Caki2 (cell line): Measurements from ENCODE around the gene GLG1. TPM values are rescaled to one million over a fixed set of nuclear protein-coding genes. Genes with fewer than 3 reads are reported as not detected.
"Not testable (repeated sequence)": the region's sequence is repeated elsewhere in the genome, so short reads cannot be mapped to it uniquely, and the experiment has no call there.

Source experiments
- DNase-seq: peaks from one replicate; pipeline ENCODE4 v3.0.0-alpha.2; 2015; ENCODE audit warnings: low read depth
- in situ Hi-C: cut with HindIII; loops from 2 replicates; pipeline ENCODE4 v1.10.0; 2016; ENCODE audit warnings: low sequenced_read_pairs, low pct_unique_long_range_greater_than_20kb, mixed read lengths
- total RNA-seq: library from RNA; depleted of rRNA; stranded (reverse); fragments of >200 nt; shearing (Covaris generic); gene quantifications from 2 replicates; pipeline ENCODE4 v1.2.3, GENCODE V29; 2014; ENCODE audit warnings: low replicate concordance

The GLG1 gene
- total RNA-seq, 1 experiment from 2014 or later, result 47.5 TPM

DNA sequence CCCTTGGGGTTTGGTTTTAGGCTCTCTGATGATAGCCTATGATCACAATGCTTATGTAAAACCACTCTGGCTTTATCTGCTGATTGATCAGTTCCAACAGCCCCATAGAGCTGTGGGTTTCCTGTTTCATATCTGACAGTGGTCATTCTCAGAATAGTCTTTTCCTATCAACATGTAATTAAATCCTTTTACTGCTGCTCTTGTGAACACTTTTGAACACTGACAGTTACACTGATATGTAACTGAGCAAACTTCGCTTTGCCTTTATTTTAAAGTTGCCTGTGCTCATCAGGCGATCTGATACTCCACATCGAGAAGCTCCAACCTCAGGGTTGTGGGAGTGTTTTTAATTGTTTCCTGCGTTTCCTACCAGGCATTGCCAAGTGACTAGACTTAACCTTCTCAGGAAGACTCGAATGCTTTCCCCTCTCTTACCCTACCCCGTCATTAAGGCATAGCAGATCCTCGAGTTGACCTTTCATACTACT is 168.4 kb downstream of the GLG1 start:
- in situ Hi-C loops, result no loop called here
- no peak for DNase-seq

DNA sequence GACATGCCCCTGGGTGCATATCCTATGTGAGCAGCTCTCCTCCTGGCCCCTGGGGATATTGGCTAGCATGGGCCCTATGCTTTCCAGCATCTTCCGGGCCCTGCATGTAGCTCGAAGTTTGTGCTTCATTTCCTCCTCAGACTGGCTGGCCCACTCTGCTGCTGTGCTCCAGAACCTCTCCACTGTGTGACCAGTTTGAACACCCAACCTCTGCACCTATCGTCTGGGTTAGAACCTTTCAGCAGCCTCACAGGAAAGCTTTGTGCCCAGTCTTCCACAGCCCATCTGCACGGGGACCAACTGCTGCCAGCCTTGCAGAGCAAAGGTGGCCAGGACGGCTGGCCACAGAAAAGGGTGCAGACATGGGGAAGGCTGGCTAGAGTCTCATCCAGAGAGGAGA is 175.4 kb downstream of the GLG1 start:
- in situ Hi-C loops, result no loop called here
- no peak for DNase-seq

DNA sequence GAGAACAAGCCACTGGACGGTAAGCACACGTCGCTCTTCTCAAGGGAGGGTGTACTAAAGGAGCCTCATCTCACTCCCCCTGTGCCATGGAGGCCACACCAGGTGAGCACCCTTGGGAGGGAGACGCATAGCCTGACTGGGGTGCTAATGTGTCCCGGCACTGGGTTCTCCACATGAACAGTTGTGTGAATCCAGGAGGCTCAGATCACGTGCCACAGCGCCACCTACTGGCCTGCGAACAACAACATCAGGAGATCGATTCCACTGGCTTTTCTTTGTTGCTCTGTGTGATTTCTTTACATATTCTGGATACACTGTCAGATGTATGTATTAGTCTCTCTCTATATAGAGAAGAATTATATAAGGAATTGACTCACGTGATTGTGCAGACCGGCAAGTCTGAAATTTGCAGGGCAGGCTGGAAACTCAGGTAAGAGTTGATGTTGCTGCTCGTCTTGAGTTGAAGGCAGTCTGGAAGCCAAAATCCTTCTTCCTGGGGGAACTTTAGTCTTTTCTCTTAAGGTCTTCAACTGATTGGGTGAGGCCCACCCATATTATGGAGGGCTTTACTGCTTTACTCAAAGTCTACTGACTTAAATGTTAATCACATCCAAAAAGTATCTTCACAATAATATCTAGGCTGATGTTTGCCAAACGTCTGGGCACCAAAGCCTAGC is 176.7 kb downstream of the GLG1 start:
- in situ Hi-C loops, result not testable (repeated sequence)
- peak; percentile 32 for DNase-seq

DNA sequence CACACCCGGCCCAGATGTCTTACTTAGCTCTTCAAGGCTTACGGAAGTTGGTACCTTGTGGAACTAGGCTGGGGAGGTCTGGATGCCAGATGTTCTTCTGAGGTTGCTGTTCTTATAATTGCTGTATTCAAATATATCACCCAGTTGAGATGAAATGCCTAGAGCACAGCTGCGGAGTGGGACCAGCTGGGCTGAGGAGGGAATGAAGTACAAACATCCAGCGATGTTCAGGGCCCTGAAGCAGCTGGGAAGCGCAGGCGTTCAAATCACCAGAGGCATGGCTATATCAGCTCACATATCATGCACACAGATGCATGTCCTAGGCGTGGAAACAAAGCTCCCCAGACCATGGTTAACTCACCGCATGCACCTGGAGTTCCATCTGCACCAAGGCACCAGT is 178.4 kb downstream of the GLG1 start:
- in situ Hi-C loops, DNase-seq: not testable (repeated sequence)

DNA sequence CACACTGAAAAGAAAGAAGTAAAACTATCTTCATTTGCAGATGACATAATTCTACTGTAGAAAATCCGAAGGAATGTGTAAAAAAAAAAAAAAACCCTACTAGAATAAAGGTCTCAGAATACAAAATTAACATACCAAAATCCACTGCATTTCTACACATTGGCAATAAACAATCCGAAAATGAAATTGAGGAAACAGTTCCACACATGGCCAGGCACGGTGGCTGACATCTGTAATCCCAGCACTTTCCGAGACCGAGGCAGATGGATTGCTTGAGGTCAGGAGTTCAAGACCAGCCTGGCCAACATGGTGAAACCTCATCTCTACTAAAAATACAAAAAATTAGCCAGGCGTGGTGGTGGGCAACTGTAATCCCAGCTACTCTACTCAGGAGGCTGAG is 181.2 kb downstream of the GLG1 start:
- in situ Hi-C loops, DNase-seq: not testable (repeated sequence)

DNA sequence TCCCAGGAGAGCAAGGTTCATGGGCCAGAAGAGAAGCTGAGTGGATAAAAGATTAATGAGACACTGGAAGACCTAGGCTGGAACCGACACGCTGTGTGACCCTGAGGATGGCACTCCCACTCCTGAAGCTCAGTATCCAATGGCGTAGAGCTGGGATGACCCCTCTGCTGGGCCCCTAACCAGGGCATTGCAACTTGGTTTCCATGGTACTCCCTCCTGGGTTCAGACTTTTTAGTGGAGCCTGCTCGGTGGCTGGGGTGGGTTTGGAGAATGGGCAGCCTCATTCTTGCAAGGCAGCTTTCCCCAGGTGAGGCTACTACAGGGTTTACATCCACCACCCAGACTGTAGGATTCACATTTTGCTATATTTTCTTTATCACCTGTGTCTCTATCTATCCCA is 183.2 kb downstream of the GLG1 start:
- in situ Hi-C loops, DNase-seq: not testable (repeated sequence)

DNA sequence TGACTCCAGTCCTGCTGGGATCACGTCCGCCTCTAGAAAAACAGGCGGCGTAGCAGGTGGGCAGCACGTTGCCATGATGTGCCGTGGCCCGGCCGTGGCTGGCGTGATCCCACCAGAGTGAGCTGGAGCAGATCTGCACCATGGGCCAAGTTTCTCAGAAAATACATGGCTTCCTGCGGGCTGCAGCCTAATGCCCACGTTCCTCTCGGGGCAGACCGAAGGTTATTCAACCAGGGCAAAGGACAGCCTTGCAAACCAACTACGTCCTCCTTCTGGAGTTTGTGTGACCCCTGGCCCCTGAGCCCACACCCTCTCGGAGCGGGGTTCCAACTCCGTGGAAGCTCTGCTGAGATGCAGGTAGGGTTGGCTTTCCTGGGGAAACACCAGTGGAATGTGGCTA is 184.8 kb downstream of the GLG1 start:
- in situ Hi-C loops, DNase-seq: not testable (repeated sequence)

DNA sequence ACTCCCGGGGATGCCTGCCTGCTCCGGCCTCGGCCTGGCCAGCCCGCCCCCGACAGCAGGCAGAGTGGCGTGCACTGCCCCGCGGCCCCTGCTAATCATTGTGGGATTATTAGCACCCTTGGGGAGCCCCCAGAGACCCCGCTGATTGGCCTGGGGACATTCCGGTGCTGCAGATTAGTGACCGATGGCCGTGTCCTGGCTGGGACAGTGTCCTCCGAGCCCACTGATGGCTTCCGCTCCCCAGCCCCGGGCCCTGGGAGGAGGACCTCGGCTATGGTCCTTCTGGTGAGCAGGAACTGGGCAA is 185.5 kb downstream of the GLG1 start:
- in situ Hi-C loops, DNase-seq: not testable (repeated sequence)

DNA sequence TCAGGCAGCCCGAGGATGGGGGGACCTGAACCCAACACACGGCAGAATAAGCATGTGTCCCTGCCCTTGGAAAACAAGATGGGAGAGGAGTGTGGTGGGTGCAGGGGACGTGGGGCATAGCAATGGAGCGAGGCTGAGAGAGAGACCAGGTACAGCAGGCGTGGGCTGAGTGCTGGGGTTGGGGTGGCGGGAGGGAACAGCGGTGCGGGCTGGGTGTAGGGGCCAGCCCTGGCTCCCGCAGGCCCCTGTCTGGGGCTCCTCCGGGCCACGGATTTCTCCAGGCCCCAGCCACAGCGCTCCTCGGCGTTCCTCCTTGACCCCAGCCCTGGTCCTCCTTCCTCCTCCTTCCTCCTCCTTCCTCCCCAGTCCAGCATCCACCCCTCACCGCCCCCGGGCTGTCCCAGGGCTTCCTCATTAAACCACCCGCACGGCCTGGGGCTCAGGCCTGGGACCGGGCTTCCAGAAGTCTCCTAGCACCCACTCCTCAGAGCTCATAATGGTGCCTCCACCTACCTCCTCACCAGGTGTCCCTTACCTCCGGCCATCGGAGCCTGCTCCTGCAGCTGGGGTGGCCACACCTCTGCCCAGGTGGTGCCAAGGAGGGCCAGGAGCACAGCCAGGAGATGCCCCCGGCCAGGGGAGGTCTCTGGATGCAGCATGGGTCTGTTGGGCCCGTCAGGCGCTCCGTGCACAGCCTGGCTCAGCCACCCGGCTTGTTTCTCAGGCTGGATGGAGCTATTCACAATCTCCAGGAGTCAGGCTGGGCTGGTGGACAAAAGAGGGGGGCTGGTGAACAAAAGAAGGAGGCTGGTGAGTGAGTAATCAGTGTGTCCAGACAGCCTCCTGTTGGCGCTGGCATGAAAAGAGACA is 186.1 kb downstream of the GLG1 start, which contains the start of gene CLEC18B:
TSS of gene CLEC18B (minus strand) at position 867 of the 870 bp plus-strand sequence. CDS start at position 659, 208 bp downstream.
- in situ Hi-C loops, DNase-seq: not testable (repeated sequence)

DNA sequence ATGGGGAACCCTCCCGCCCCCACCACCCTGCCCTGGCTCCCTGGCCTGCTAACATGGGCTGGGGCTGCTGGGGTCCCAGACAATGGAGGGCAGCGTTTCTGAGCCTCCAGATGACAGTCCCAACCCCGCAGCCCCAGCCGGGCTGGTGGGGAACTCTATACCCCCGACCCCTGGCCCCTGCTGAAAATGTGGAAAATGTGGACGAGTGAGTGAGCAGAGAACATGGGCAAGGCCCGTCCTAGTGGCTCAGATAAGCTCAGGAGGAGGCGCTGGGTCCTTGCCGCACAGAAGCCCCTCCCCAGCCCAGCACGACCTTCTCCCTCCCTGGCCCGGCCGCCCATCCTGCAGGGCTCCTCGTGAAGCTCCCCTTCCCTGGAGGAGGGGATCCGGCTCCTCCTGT is 187.1 kb downstream of the GLG1 start:
- DNase-seq, in situ Hi-C loops: not testable (repeated sequence)

DNA sequence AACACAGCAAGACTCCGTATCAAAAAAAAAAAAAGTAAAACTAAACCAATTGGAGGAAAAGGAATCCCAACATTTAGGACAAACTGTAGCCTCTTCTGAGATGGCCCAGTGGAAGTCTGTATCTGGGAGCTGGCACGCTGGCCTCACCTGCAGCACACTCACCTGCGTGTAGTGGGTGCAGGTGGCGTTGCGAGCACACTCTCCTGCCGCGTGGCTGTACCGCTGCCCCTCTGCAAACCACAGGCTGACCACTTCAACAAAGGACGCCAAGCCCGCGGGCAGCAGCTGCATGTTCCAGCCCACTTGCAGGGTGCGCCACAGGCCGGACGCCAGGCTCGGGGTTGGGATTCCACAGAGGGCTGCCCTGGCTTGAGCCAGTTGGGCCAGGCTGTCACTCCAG is 189.0 kb downstream of the GLG1 start:
- in situ Hi-C loops, DNase-seq: not testable (repeated sequence)

DNA sequence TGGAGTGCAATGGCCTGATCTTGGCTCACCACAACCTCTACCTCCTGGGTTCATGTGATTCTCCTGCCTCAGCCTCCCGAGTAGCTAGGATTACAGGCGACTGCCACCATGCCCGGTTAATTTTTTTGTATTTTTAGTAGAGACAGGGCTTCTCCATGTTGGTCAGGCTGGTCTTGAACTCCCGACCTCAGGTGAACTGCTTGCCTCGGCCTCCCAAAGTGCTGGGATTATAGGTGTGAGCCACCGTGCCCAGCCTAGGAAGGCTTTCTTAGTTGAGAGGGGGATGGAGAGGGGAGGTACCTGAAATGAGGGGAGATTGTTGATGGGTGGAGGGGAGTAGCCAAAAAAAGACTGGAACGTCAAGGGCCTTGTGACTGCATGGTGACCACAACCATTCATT is 193.0 kb downstream of the GLG1 start:
- in situ Hi-C loops, DNase-seq: not testable (repeated sequence)

DNA sequence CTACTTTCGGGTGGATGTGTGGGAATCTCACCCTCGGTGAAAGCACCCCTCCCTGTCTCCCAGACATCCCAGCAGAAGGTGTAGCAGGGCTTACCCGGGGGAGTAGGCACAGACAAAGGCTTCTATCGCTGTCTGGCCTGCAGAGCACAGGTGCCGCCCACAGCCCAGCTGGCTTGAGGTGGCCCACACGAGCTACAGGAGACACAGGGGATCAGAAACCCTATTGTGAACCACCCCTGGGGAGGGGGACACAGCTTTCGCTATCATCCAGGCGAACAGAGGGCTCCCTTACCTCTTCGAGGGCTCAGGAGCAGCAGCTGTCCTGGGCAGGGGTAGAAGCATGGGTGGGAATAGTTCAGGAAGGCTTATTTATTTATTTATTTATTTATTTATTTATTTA is 193.4 kb downstream of the GLG1 start:
- DNase-seq, in situ Hi-C loops: not testable (repeated sequence)

DNA sequence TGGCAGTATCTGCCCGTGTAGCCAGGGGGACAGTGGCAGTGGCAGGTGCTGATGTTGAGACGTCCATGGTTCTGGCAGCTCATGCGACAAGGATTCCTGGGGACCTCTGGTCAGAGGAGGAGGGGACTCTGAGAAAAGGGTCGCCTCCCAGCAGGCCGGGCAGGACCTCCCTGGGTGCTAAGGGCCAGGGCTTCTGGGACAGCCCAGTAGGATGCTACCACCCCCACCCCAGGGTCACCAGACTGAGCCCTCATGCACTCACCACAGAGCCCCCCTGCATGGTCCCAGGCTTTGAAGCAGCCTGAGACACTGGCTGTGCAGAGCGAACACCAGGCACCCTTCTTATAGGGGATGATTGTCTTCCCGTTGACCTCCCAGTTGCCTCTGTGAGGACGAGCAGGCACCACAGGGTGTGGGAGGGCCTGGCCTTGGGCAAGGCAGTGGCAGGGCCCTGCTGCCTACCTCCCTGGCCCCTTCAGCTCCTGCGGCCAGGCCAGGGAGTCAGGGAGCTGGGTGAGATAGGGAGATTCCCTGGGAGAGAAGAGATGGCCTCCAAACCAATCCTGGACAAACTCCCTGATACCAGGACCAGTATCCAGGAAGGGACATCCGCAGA is 194.0 kb downstream of the GLG1 start:
- in situ Hi-C loops, DNase-seq: not testable (repeated sequence)

DNA sequence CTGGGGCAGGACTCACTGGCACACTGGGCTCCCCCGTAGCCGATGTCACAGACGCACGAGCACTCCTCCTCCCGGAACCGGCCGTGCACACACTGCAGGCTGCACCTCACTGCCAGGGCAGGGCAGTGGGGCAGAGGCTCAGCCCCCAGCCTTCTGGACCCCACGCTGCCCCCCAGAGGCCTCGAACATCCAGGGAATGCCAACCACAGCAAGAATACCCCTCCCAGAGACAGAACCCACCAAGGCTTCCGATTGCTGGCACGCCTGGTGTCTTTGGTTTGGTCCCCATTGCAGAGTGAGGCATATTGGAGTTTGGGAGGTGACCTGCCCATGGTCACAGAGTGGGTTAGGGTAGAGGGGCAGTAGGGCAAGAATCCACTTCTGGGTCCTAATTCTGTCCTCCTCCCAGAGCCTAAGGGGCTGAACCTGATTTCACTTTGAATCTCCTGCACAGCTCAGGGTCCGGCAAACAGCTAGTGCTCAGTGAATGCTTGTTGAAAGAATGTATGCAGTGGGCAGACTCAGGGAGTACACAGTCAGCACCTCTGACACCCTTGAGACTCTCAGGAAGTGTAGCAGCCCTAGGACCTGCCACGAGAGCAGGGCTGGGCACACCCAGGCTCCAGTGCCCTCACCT is 194.7 kb downstream of the GLG1 start:
- in situ Hi-C loops, result not testable (repeated sequence)

DNA sequence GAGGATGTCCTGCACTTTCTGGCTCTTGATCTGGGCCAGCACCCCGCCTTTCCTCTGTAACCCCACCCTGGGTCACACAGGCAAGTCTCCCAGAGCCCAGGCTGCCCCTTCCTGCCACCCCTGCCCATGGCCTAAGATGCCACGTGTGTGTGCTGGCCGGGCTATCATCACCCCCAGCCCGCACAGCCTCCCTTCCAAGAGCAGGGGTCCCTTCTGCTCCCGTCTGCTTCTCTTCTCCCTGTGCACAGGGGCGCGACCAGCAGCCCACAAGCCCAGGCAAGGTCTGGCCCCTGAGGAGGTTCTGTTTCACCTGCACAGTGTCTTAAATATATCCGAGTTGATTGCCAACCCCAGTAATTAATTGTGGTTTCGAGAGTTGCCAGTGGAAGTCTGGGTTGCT is 195.9 kb downstream of the GLG1 start:
- in situ Hi-C loops, DNase-seq: not testable (repeated sequence)

More for the DNA sequence above, 194.7 kb downstream of the GLG1 start:
- DNase-seq, result not testable (repeated sequence)

DNA sequence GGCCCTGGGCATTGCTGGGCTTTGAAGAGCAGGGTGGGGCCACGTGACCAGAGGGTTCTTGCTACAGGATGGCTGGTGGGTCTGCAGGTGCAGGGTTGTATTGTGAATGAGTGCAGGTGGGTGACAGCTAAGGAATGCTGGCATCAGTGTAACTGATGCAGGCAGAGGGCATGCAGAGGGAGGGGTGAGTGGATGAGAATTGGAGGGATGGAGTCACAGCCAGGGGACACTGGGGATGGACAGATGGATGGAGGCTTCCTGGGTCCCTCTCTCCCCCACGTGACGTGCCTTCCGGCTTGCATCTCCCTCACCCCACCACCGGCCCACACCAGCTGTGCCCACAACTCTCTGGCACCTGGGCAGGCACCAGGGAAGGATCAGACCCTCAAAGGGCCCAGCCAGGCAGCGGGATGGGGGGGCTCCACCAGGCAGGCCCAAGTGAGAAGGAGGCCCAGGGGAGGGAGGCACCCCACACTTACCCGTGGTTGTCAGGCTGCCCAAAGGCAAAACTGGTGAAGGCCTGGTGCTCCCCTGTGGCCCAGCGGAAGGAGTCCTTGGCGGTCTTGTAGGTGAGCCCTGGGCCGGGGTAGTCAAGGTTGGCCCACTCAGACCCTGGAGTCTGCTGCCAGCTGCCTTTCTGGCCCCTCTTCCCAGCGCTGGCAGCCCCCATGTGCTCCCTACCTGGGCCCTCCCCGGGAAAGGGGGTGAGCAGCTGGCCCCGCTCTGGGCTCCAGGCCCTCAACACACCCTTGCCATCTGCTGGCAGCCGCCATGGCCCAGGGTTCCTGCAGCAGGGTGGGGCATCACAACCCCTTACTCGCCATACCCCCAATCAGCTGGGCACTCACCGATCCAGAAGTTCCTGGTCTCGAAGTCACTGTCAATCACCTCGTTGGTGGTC is 196.6 kb downstream of the GLG1 start:
- DNase-seq, in situ Hi-C loops: not testable (repeated sequence)
